C4-2B (cell line): ENCODE results near the gene ATP5PO.

Source experiments
- ZFX ChIP-seq: fragments of 450-650 bp; IDR thresholded peaks from 2 replicates; pipeline ENCODE4 v1.6.1; 2017
- TF ChIP-seq, protein P1 (sequence below): fragments of 450-650 bp; conservative IDR thresholded peaks from 2 replicates; pipeline ENCODE4 v1.5.1; 2017; ENCODE audit warnings: mild to moderate bottlenecking

DNA sequence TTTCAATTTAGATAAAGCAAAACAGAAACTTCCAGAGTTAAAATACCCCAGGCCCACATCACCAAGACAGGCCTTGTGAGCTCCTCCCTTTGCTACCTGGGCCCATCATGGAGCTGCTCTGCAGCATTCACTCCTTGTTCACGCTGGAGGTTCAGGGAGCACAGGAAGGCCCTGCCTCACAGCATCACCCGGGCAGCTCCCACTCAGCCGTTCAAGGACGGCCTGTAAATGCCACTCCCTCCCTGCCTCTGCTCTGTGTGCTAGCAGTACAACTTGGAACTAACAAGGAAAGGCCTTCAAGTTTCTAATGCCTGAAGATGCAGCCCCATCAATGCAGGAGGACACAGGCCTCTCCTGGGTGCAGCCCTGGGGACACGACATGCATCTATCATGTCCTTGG, 11.6 kb downstream of the ATP5PO start:
- TF ChIP-seq, protein P1, sequence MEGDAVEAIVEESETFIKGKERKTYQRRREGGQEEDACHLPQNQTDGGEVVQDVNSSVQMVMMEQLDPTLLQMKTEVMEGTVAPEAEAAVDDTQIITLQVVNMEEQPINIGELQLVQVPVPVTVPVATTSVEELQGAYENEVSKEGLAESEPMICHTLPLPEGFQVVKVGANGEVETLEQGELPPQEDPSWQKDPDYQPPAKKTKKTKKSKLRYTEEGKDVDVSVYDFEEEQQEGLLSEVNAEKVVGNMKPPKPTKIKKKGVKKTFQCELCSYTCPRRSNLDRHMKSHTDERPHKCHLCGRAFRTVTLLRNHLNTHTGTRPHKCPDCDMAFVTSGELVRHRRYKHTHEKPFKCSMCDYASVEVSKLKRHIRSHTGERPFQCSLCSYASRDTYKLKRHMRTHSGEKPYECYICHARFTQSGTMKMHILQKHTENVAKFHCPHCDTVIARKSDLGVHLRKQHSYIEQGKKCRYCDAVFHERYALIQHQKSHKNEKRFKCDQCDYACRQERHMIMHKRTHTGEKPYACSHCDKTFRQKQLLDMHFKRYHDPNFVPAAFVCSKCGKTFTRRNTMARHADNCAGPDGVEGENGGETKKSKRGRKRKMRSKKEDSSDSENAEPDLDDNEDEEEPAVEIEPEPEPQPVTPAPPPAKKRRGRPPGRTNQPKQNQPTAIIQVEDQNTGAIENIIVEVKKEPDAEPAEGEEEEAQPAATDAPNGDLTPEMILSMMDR, result no peak
- no peak for TF ChIP-seq ZFX
